ENCODE measurements around the gene CD300LG.

CD300LG gene

GRCh38 chr17:43909537-43910231 is 62.7 kb downstream of the CD300LG start:
- no peak for DNase-seq

GRCh38 chr17:43911904-43912303 is 64.9 kb downstream of the CD300LG start:
- no peak for DNase-seq

DNA sequence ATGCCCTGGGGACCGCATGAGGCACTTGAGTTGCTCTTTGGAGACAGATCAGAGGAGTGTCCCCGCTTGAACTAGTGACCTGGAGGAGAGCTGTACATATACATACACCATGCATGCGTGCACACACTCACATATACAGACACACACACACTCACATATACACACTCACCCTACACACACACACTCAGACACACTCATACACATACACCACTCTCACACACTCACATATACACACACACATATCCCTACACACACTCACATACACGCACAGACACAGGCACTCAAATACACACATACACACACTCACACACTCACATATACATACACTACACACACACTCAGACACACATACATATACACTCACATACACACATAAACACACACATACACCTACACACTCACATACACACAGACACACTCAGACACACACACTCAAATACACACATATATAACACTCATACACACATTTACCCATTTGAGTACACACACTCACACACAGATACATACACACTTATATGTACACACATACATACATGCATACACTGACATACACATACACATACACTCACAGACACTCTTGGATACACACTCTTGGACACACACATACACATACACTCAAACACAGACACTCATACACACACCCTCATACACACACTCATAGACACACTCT is 65.8 kb downstream of the CD300LG start:
- no peak for DNase-seq

Measured in NCI-H446 treated with DMSO at 0.1 percent for 48 hours (cell line).